Trophoblast cell (in vitro differentiated cells and primary cell): ENCODE results near the gene BCL2L1.
A peak's percentile ranks its signal among the peaks of the same experiment; 100 is the strongest.
"Not testable (repeated sequence)": the region's sequence is repeated elsewhere in the genome, so short reads cannot be mapped to it uniquely, and the experiment has no call there.

Experiments
- DNase-seq, 2 donors: peaks; one replicate each; pipeline ENCODE4 v3.0.0-alpha.2; 2016
- H2AFZ ChIP-seq: 2 replicates; pipeline ENCODE4 v1.6.1; 2013; ENCODE audit warnings: low read length, moderate library complexity, mild to moderate bottlenecking; ENCODE audit not compliant: insufficient read depth, poor library complexity
- H2AK5ac ChIP-seq: 2 replicates; pipeline ENCODE4 v1.6.1; 2013; ENCODE audit warnings: mild to moderate bottlenecking, low read length
- H2BK120ac ChIP-seq: 2 replicates; pipeline ENCODE4 v1.6.1; 2013; ENCODE audit warnings: low read length, mild to moderate bottlenecking, moderate library complexity; ENCODE audit not compliant: insufficient read depth, poor library complexity
- H2BK12ac ChIP-seq: 2 replicates; pipeline ENCODE4 v1.6.1; 2013; ENCODE audit warnings: mild to moderate bottlenecking, low read length, moderate library complexity
- H2BK5ac ChIP-seq: 2 replicates; pipeline ENCODE4 v1.6.1; 2013; ENCODE audit warnings: low read length, low read depth, moderate library complexity, mild to moderate bottlenecking; ENCODE audit not compliant: poor library complexity
- H3K14ac ChIP-seq: 2 replicates; pipeline ENCODE4 v1.6.1; 2013; ENCODE audit warnings: mild to moderate bottlenecking, low read length
- H3K18ac ChIP-seq: 2 replicates; pipeline ENCODE4 v1.6.1; 2013; ENCODE audit warnings: mild to moderate bottlenecking, low read length
- H3K23ac ChIP-seq: 2 replicates; pipeline ENCODE4 v1.6.1; 2013; ENCODE audit warnings: low read length
- H3K27ac ChIP-seq: 2 replicates; pipeline ENCODE4 v1.5.1; 2013; ENCODE audit warnings: low read depth, mild to moderate bottlenecking, inconsistent platforms, low read length, moderate library complexity
- H3K27me3 ChIP-seq: 2 replicates; pipeline ENCODE4 v1.6.1; 2013; ENCODE audit warnings: inconsistent platforms, mild to moderate bottlenecking, low read length, moderate library complexity; ENCODE audit not compliant: insufficient read depth
- H3K36me3 ChIP-seq, 2 experiments: 1 replicate in 1 of 2; 2 replicates in 1 of 2; pipeline ENCODE4 v1.6.1; 2013; ENCODE audit warnings: low read length in 2 of 2, mild to moderate bottlenecking in 2 of 2, moderate library complexity in 1 of 2; ENCODE audit not compliant: insufficient read depth in 2 of 2, control insufficient read depth in 1 of 2
- H3K4ac ChIP-seq: 2 replicates; pipeline ENCODE4 v1.6.1; 2013; ENCODE audit warnings: low read depth, mild to moderate bottlenecking, low read length, moderate library complexity
- H3K4me1 ChIP-seq, 2 experiments: 1 replicate in 1 of 2; 2 replicates in 1 of 2; pipeline ENCODE4 v1.6.1; 2013; ENCODE audit warnings: low read length in 2 of 2, mild to moderate bottlenecking in 2 of 2, moderate library complexity in 1 of 2; ENCODE audit not compliant: insufficient read depth in 2 of 2, control insufficient read depth in 1 of 2
- H3K4me2 ChIP-seq: 2 replicates; pipeline ENCODE4 v1.6.1; 2013; ENCODE audit warnings: inconsistent platforms, mild to moderate bottlenecking, low read length, moderate library complexity
- H3K4me3 ChIP-seq: 2 replicates; pipeline ENCODE4 v1.5.1; 2013; ENCODE audit warnings: mild to moderate bottlenecking, low read depth, low read length, inconsistent platforms
- H3K79me1 ChIP-seq: one replicate; pipeline ENCODE4 v1.6.1; 2013; ENCODE audit warnings: low read length
- H3K79me2 ChIP-seq: 2 replicates; pipeline ENCODE4 v1.6.1; 2013; ENCODE audit warnings: low read length, mild to moderate bottlenecking; ENCODE audit not compliant: control insufficient read depth, insufficient read depth, poor library complexity
- H3K9ac ChIP-seq: 2 replicates; pipeline ENCODE4 v1.6.1; 2013; ENCODE audit warnings: mild to moderate bottlenecking, low read length
- H3K9me3 ChIP-seq: 2 replicates; pipeline ENCODE4 v1.6.1; 2013; ENCODE audit warnings: low read depth, mild to moderate bottlenecking, control low read depth, inconsistent platforms, low read length; ENCODE audit not compliant: insufficient read depth
- H4K12ac ChIP-seq: 2 replicates; pipeline ENCODE4 v1.6.1; 2013; ENCODE audit warnings: low read depth, mild to moderate bottlenecking, low read length, moderate library complexity
- H4K8ac ChIP-seq: 2 replicates; pipeline ENCODE4 v1.6.1; 2013; ENCODE audit warnings: low read depth, mild to moderate bottlenecking, low read length, moderate library complexity
- H4K91ac ChIP-seq: one replicate; pipeline ENCODE4 v1.6.1; 2013; ENCODE audit warnings: low read depth, mild to moderate bottlenecking, low read length, moderate library complexity
- WGBS: extraction: QIAGEN DNeasy Blood & Tissue Kit; methylation state at CpG from one replicate; pipeline ENCODE4 v1.1.7; 2013; ENCODE audit warnings: missing lambda C conversion rate; ENCODE audit not compliant: insufficient read length, insufficient coverage; ENCODE audit errors: extremely low coverage; 5-methylcytosine and 5-hydroxymethylcytosine counted together

The BCL2L1 gene

GRCh38 chr20:31623123-31623505, 99.6 kb downstream of the BCL2L1 start:
- not testable (repeated sequence) for H3K23ac ChIP-seq, H2BK5ac ChIP-seq
- no CpG with 5 or more reads among the region's 6 CpGs for WGBS

GRCh38 chr20:31620246-31620645, 102.4 kb downstream of the BCL2L1 start:
- H3K23ac ChIP-seq: no peak overlapping the region
- no peak overlapping the region for H2BK5ac ChIP-seq
- H2AK5ac ChIP-seq: no peak overlapping the region
- H3K4me1 ChIP-seq: peaks cover 0 to 5% of the 10 kb centered on the region in 2 experiments
- H3K14ac ChIP-seq: no peak overlapping the region
- H3K27ac ChIP-seq: no peak overlapping the region
- H3K27me3 ChIP-seq: no peaks in the 10 kb centered on the region
- H4K12ac ChIP-seq: no peak overlapping the region
- no peaks in the 10 kb centered on the region for H3K36me3 ChIP-seq
- H3K4ac ChIP-seq: no peak overlapping the region
- no CpG with 5 or more reads among the region's 3 CpGs for WGBS
- no peak overlapping the region for H3K9ac ChIP-seq
- H4K8ac ChIP-seq: no peak overlapping the region
- DNase-seq: no peak
- H3K4me3 ChIP-seq: no peak overlapping the region
- no peaks in the 10 kb centered on the region for H3K79me1 ChIP-seq
- no peak overlapping the region for H2BK120ac ChIP-seq
- no peaks in the 10 kb centered on the region for H3K9me3 ChIP-seq
- no peak overlapping the region for H2AFZ ChIP-seq
- no peak overlapping the region for H4K91ac ChIP-seq
- no peak overlapping the region for H3K18ac ChIP-seq
- H3K79me2 ChIP-seq: no peaks in the 10 kb centered on the region
- H3K4me2 ChIP-seq: no peak overlapping the region
- H2BK12ac ChIP-seq: no peak overlapping the region

More at GRCh38 chr20:31623123-31623505, 99.6 kb downstream of the BCL2L1 start:
- not testable (repeated sequence) for H3K79me2 ChIP-seq, H3K27me3 ChIP-seq, H3K4me3 ChIP-seq, H4K91ac ChIP-seq, H3K14ac ChIP-seq, H2BK120ac ChIP-seq, H3K36me3 ChIP-seq, H2BK12ac ChIP-seq, DNase-seq, H3K18ac ChIP-seq, H3K4ac ChIP-seq, H3K9me3 ChIP-seq, H2AFZ ChIP-seq, H3K79me1 ChIP-seq, H4K12ac ChIP-seq, H3K4me1 ChIP-seq, H3K4me2 ChIP-seq, H3K27ac ChIP-seq, H2AK5ac ChIP-seq, H4K8ac ChIP-seq, H3K9ac ChIP-seq

GRCh38 chr20:31617432-31618104, 105.1 kb downstream of the BCL2L1 start:
- no peak overlapping the region for H3K27ac ChIP-seq
- no peak overlapping the region for H3K4me3 ChIP-seq
- H3K14ac ChIP-seq: no peak overlapping the region
- DNase-seq: no peak
- H2AK5ac ChIP-seq: no peak overlapping the region
- no CpG with 5 or more reads among the region's 6 CpGs for WGBS
- no peak overlapping the region for H4K8ac ChIP-seq
- H3K23ac ChIP-seq: no peak overlapping the region
- H3K79me1 ChIP-seq: peaks cover 1% of the 10 kb centered on the region
- no peak overlapping the region for H2BK12ac ChIP-seq
- H3K79me2 ChIP-seq: peaks cover under 1% of the 10 kb centered on the region
- H4K12ac ChIP-seq: no peak overlapping the region
- no peak overlapping the region for H3K18ac ChIP-seq
- no peak overlapping the region for H3K4ac ChIP-seq
- peak overlapping the region; percentile 29 for H4K91ac ChIP-seq
- no peak overlapping the region for H3K4me2 ChIP-seq
- peaks cover 2 to 5% of the 10 kb centered on the region in 2 experiments for H3K4me1 ChIP-seq
- H3K9me3 ChIP-seq: no peaks in the 10 kb centered on the region
- H3K27me3 ChIP-seq: no peaks in the 10 kb centered on the region
- no peak overlapping the region for H2BK5ac ChIP-seq
- H2BK120ac ChIP-seq: no peak overlapping the region
- H3K9ac ChIP-seq: no peak overlapping the region
- no peak overlapping the region for H2AFZ ChIP-seq
- no peaks in the 10 kb centered on the region for H3K36me3 ChIP-seq

GRCh38 chr20:31615416-31615815, 107.3 kb downstream of the BCL2L1 start:
- H4K91ac ChIP-seq: no peak overlapping the region
- no peak overlapping the region for H3K14ac ChIP-seq
- H3K18ac ChIP-seq: no peak overlapping the region
- no peaks in the 10 kb centered on the region for H3K9me3 ChIP-seq
- no peak overlapping the region for H2AK5ac ChIP-seq
- no peak overlapping the region for H4K12ac ChIP-seq
- H3K4me3 ChIP-seq: no peak overlapping the region
- no peak overlapping the region for H4K8ac ChIP-seq
- H2BK12ac ChIP-seq: no peak overlapping the region
- H2BK5ac ChIP-seq: no peak overlapping the region
- no peaks in the 10 kb centered on the region for H3K36me3 ChIP-seq
- H2AFZ ChIP-seq: no peak overlapping the region
- H3K23ac ChIP-seq: no peak overlapping the region
- H3K4me1 ChIP-seq: peaks cover 13 to 14% of the 10 kb centered on the region in 2 experiments
- peaks cover 3% of the 10 kb centered on the region for H3K79me2 ChIP-seq
- DNase-seq: no peak
- no peaks in the 10 kb centered on the region for H3K27me3 ChIP-seq
- H3K79me1 ChIP-seq: peaks cover 21% of the 10 kb centered on the region
- H2BK120ac ChIP-seq: no peak overlapping the region
- no peak overlapping the region for H3K9ac ChIP-seq
- H3K4me2 ChIP-seq: no peak overlapping the region
- no peak overlapping the region for H3K4ac ChIP-seq
- WGBS: no CpG with 5 or more reads among the region's 8 CpGs
- no peak overlapping the region for H3K27ac ChIP-seq
